ENCODE measurements around the gene OFD1.

Gene OFD1

DNA sequence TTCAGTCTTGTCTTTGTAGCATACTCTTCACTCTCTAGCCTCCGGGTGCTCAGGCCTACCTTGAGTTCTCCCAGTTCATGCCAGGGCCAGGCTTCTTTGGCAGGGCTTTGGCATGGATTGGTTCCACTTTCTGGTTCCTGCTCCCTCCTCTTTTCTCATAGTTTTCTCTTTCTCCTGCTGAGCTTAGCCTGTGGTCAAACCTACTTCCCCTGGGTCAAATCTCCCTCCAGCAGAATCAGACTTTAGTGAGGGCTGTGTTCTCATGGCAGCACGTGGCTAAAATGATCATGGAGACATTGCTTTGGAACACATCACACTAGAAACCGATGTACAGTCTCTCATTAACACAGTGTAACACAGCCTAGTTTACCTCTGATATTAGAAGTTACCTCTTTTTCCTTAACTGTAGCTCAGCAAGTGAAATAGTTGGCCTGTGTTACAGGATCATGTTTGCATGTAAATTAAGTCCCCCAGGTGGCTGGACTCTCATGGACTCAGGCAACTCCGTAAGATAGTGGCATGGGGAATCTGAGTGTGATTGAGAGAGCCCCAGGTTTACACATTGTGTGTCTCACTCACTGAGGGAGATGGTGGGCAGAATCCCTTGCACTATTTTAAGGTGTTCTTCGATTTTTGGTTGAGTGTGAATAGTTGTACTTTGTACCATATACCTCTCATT lies 32.3 kb upstream of the OFD1 start:
- TF ChIP-seq, protein P1, sequence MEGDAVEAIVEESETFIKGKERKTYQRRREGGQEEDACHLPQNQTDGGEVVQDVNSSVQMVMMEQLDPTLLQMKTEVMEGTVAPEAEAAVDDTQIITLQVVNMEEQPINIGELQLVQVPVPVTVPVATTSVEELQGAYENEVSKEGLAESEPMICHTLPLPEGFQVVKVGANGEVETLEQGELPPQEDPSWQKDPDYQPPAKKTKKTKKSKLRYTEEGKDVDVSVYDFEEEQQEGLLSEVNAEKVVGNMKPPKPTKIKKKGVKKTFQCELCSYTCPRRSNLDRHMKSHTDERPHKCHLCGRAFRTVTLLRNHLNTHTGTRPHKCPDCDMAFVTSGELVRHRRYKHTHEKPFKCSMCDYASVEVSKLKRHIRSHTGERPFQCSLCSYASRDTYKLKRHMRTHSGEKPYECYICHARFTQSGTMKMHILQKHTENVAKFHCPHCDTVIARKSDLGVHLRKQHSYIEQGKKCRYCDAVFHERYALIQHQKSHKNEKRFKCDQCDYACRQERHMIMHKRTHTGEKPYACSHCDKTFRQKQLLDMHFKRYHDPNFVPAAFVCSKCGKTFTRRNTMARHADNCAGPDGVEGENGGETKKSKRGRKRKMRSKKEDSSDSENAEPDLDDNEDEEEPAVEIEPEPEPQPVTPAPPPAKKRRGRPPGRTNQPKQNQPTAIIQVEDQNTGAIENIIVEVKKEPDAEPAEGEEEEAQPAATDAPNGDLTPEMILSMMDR (IDR thresholded peaks at IDR 0.05; ENCODE audit: low read depth, low read length, missing control alignments), result no peak
- H3K4me3 ChIP-seq (replicated peaks; ENCODE audit: low read depth, low read length), result no peak overlapping the region
- DNase-seq (ENCODE audit: extremely low read depth, low read depth), result no peak

DNA sequence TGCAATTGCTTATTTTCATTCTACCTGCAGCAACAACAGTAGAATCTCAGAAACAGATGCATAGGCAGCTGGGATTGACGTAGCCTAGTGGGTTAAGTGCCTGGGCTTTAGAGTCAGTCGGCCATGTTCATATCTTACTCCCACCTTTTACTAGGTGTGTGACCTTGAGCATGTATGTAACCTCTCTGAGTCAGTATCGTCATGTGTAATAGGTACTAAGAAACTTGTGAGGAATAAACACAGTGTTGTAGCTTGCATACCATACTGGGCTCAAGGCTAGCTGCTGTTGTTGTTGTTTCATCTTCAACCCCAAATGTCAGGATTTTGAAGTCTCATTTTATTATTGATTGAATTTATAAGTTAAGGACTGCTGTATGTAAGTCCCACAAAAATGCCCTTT lies 31.4 kb upstream of the OFD1 start:
- TF ChIP-seq, protein P1 (IDR thresholded peaks at IDR 0.05; ENCODE audit: low read depth, low read length, missing control alignments), result no peak
- H3K4me3 ChIP-seq (replicated peaks; ENCODE audit: low read depth, low read length), result no peak overlapping the region
- no peak for DNase-seq (ENCODE audit: extremely low read depth, low read depth)

DNA sequence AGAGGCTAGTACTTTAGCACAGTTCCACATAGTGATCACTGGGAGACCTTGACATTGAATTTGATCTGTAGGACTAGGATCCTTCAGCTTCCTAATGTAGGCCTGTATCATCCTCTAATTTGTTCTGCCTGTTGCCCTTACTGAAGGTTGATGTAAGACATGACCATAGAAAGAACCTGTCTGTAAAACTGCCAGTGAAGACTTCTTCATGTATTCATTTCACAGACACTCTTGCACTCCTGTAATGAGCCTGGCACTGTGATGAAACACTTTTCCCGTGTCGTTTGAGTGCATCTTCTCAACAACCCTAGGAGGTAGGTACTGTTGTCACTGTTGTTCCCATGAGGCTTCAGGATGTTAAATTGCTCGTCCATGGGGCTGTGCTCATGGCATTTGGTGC lies 31.0 kb upstream of the OFD1 start:
- DNase-seq (ENCODE audit: extremely low read depth, low read depth), result no peak
- TF ChIP-seq, protein P1 (IDR thresholded peaks at IDR 0.05; ENCODE audit: low read depth, low read length, missing control alignments), result no peak
- no peak overlapping the region for H3K4me3 ChIP-seq (replicated peaks; ENCODE audit: low read depth, low read length)

DNA sequence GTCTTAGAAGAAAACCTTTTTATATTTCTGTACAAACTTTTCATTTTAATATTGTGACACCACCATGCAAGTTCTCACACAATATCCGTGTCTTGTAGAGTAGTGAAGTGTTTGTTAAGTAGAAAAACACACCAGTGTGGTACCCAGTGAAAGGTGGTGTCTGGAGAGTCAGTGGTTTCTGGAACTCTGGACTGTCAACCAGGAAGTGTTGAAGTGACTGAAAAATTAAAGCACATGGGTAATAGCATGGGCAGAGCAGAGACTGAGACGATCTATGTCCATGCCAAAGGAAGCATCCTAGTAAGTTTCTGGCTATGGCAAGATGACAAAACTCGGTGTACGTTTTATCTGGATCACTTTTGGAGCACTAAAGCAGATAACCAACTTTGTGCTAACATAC lies 23.4 kb upstream of the OFD1 start:
- TF ChIP-seq, protein P1 (IDR thresholded peaks at IDR 0.05; ENCODE audit: low read depth, low read length, missing control alignments), result no peak
- no peak for DNase-seq (ENCODE audit: extremely low read depth, low read depth)
- no peak overlapping the region for H3K4me3 ChIP-seq (replicated peaks; ENCODE audit: low read depth, low read length)

DNA sequence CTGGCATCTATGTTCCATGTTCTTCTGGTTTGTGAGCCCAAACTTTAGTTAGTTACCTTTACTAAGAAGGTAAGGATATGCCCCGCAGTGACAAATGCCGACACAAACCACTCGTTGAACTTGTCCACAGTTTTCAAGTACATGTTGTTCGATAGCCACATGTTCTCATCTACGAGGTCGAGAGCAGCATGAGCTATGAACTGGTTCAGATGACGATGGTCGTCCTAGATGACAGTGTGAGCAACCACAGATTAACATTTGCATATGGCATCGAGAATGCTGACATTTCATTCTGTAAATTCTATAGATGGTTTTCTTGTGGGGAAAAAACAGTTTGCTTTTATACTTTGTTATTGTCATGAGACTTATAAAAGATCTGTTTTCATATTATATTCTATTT lies 18.1 kb upstream of the OFD1 start:
- TF ChIP-seq, protein P1 (IDR thresholded peaks at IDR 0.05; ENCODE audit: low read depth, low read length, missing control alignments), result no peak
- no peak overlapping the region for H3K4me3 ChIP-seq (replicated peaks; ENCODE audit: low read depth, low read length)
- no peak for DNase-seq (ENCODE audit: extremely low read depth, low read depth)

DNA sequence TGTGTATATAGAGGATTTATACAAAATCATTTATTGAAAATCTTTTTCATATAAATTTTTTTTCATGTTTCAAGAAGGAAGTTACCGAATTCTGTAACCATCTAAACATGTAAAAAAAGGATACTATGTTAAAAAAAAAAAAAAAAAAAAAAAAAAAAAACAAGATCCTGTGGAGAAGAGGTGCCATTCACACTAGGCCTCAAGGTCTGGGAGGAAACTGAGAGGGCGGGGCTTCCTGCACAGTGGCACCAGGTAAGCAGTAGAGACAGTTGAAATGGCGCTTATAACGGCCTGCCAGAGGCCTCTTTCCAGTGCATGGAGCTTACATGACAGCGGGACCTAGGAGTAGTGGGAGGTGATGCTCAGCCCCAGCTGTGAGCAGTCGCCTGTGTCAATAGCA lies 17.6 kb upstream of the OFD1 start:
- H3K4me3 ChIP-seq (replicated peaks; ENCODE audit: low read depth, low read length), result no peak overlapping the region
- TF ChIP-seq, protein P1 (IDR thresholded peaks at IDR 0.05; ENCODE audit: low read depth, low read length, missing control alignments), result no peak
- DNase-seq (ENCODE audit: extremely low read depth, low read depth), result no peak

Data from HFF-Myc (cell line).